Karpas-422 (cell line): ENCODE results near the gene GAD2. TPM values are rescaled to one million over a fixed set of nuclear protein-coding genes. Genes with fewer than 3 reads are reported as not detected.
"Not testable (repeated sequence)": the region's sequence is repeated elsewhere in the genome, so short reads cannot be mapped to it uniquely, and the experiment has no call there.

Source experiments
- DNase-seq: peaks from one replicate; pipeline ENCODE4 v3.0.0-alpha.2; 2015
- H2AFZ ChIP-seq: fragments of 200-600 bp; sonication (generic); 2 replicates; pipeline ENCODE4 v1.6.1; 2014; ENCODE audit warnings: antibody characterized with exemption, low read length, mixed read lengths
- H3K27ac ChIP-seq: fragments of 200-600 bp; sonication (generic); 2 replicates; pipeline ENCODE4 v1.5.1; 2014; ENCODE audit warnings: mild to moderate bottlenecking, low read length, moderate library complexity
- H3K27me3 ChIP-seq: fragments of 200-600 bp; sonication (generic); 2 replicates; pipeline ENCODE4 v1.6.1; 2014; ENCODE audit warnings: low read length, mixed read lengths
- H3K36me3 ChIP-seq: fragments of 200-600 bp; sonication (generic); 2 replicates; pipeline ENCODE4 v1.6.1; 2014; ENCODE audit warnings: low read length, mixed read lengths; ENCODE audit not compliant: insufficient read depth
- H3K4me1 ChIP-seq: fragments of 200-600 bp; sonication (generic); 2 replicates; pipeline ENCODE4 v1.6.1; 2014; ENCODE audit warnings: mild to moderate bottlenecking, low read length, mixed read lengths
- H3K4me2 ChIP-seq: fragments of 200-600 bp; sonication (generic); 2 replicates; pipeline ENCODE4 v1.6.1; 2014; ENCODE audit warnings: low read length, low read depth, mild to moderate bottlenecking; ENCODE audit not compliant: poor library complexity, severe bottlenecking
- H3K4me3 ChIP-seq: fragments of 200-600 bp; sonication (generic); 2 replicates; pipeline ENCODE4 v1.5.1; 2014; ENCODE audit warnings: mild to moderate bottlenecking, antibody characterized with exemption, low read length, mixed read lengths
- H3K79me2 ChIP-seq: fragments of 200-600 bp; sonication (generic); 2 replicates; pipeline ENCODE4 v1.6.1; 2014; ENCODE audit warnings: mild to moderate bottlenecking, low read length, mixed read lengths
- H3K9ac ChIP-seq: fragments of 200-600 bp; sonication (generic); 2 replicates; pipeline ENCODE4 v1.6.0; 2014; ENCODE audit warnings: low read length
- H3K9me2 ChIP-seq: fragments of 200-600 bp; sonication (generic), shearing (Covaris generic); replicated peaks from 2 replicates; pipeline ENCODE4 v1.6.0; 2014; ENCODE audit warnings: mild to moderate bottlenecking, low read length, moderate library complexity; ENCODE audit not compliant: insufficient read depth
- H3K9me3 ChIP-seq: fragments of 300-700, 200-600 bp; sonication (generic); 2 replicates; pipeline ENCODE4 v1.6.1; 2014; ENCODE audit warnings: low read length, mixed read lengths
- H4K20me1 ChIP-seq: fragments of 200-600 bp; sonication (generic); 2 replicates; pipeline ENCODE4 v1.6.1; 2014; ENCODE audit warnings: mild to moderate bottlenecking, antibody characterized with exemption, low read length, low read depth; ENCODE audit not compliant: insufficient read depth
- total RNA-seq: library from RNA; depleted of rRNA; stranded (reverse); fragments of >200 nt; shearing (Covaris generic); gene quantifications from 2 replicates; pipeline ENCODE4 v1.2.3, GENCODE V29; 2014; ENCODE audit warnings: low replicate concordance

GAD2 gene
- total RNA-seq, 1 experiment from 2014 or later, result not detected

DNA sequence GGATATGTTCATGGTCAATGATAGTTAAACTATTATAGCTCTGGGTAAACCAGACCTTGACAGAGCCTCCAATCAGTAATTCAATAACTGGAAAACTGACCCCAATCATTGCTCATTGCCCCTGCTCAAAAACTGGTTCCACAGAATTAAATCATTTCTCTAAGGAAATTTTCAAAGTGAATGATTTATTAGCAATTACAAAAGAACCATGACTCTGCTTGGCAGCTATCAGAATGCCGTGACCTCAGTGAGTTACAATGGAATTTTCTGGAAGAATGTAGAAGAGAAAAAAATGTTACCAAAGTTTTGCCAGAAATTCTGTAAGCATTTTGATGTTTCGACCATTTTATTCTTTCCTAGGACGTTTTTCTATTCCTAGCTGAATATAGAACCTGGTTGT, 114.8 kb downstream of the GAD2 start:
- no peak overlapping the region for H3K4me2 ChIP-seq
- H3K9me3 ChIP-seq, result peaks cover 5% of the 10 kb centered on the region; the same call in 1 of the 2 replicates
- no peaks in the 10 kb centered on the region for H3K9me2 ChIP-seq
- no peak overlapping the region for H3K4me3 ChIP-seq
- no peak overlapping the region for H2AFZ ChIP-seq
- no peaks in the 10 kb centered on the region for H3K36me3 ChIP-seq
- H4K20me1 ChIP-seq, result no peaks in the 10 kb centered on the region
- peaks cover 21% of the 10 kb centered on the region for H3K4me1 ChIP-seq
- DNase-seq, result no peak
- no peak overlapping the region for H3K9ac ChIP-seq
- H3K27me3 ChIP-seq, result no peaks in the 10 kb centered on the region
- no peaks in the 10 kb centered on the region for H3K79me2 ChIP-seq
- no peak overlapping the region for H3K27ac ChIP-seq

- Histone ChIP-seq H3K9me3 (peaks cover 5% of the 10 kb centered on the region; the same call in 1 of the 2 replicates), H3K79me2 (no peaks in the 10 kb centered on the region), H3K9me2 (no peaks in the 10 kb centered on the region), H2AFZ (no peak overlapping the region), H4K20me1 (no peaks in the 10 kb centered on the region), H3K27ac (no peak overlapping the region), H3K36me3 (no peaks in the 10 kb centered on the region), H3K9ac (no peak overlapping the region), H3K27me3 (no peaks in the 10 kb centered on the region), H3K4me1 (peaks cover 11% of the 10 kb centered on the region), H3K4me3 (no peak overlapping the region), H3K4me2 (no peak overlapping the region)
- peak; percentile 54 for DNase-seq
Observed at GRCh38 chr10:26334232-26334931, 117.8 kb downstream of the GAD2 start.

GRCh38 chr10:26334932-26335573, 118.5 kb downstream of the GAD2 start:
- Histone ChIP-seq H4K20me1 (no peaks in the 10 kb centered on the region), H3K4me3 (peak overlapping the region; percentile 65), H3K27ac (0 out of 2 replicates have a peak overlapping the region, but pooled peaks have one; percentile 0), H3K4me1 (peaks cover 11% of the 10 kb centered on the region), H3K9me3 (peaks cover 5% of the 10 kb centered on the region; the same call in 1 of the 2 replicates), H3K79me2 (no peaks in the 10 kb centered on the region), H3K27me3 (no peaks in the 10 kb centered on the region), H3K36me3 (no peaks in the 10 kb centered on the region), H3K9me2 (no peaks in the 10 kb centered on the region), H2AFZ (peak overlapping the region; percentile 98), H3K9ac (peak overlapping the region; percentile 61), H3K4me2 (peak overlapping the region; percentile 77)
- DNase-seq, result peak; percentile 93

- H3K27ac ChIP-seq, result 0 out of 2 replicates have a peak overlapping the region, but pooled peaks have one; percentile 0
- H3K9ac ChIP-seq, result peak overlapping the region; percentile 61
- peak; percentile 65 for DNase-seq
Observed at GRCh38 chr10:26335574-26336093, 119.1 kb downstream of the GAD2 start.

DNA sequence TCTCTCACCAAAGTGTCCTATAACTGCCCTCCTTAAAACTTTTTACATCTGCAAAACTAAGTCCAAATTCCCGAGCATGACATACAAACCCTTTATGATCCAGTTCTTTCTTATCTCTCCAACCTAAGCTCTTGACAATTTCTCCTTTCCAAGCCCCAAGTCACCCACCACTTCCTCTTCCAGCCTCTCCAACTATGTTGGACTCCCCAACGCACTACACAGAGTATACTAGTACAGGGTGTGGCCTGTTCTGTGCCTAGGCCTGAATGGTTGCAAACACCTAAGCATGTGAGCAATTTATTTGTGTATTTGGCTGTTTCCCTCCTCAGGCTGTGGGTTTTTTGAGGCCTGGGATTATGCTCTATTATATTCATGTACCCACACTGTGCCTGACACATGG, 120.4 kb downstream of the GAD2 start:
- Histone ChIP-seq H3K4me3 (no peak overlapping the region), H3K79me2 (no peaks in the 10 kb centered on the region), H3K4me1 (peaks cover 11% of the 10 kb centered on the region), H3K27me3 (no peaks in the 10 kb centered on the region), H3K36me3 (no peaks in the 10 kb centered on the region), H3K9ac (no peak overlapping the region), H4K20me1 (no peaks in the 10 kb centered on the region), H2AFZ (no peak overlapping the region), H3K4me2 (no peak overlapping the region), H3K9me3 (peaks cover 5% of the 10 kb centered on the region; the same call in 1 of the 2 replicates), H3K9me2 (no peaks in the 10 kb centered on the region), H3K27ac (no peak overlapping the region)
- no peak for DNase-seq

More at GRCh38 chr10:26335574-26336093, 119.1 kb downstream of the GAD2 start:
- no peaks in the 10 kb centered on the region for H3K9me2 ChIP-seq
- no peaks in the 10 kb centered on the region for H4K20me1 ChIP-seq
- no peaks in the 10 kb centered on the region for H3K36me3 ChIP-seq
- H3K4me3 ChIP-seq, result peak overlapping the region; percentile 65
- peaks cover 5% of the 10 kb centered on the region; the same call in 1 of the 2 replicates for H3K9me3 ChIP-seq
- no peaks in the 10 kb centered on the region for H3K27me3 ChIP-seq
- peak overlapping the region; percentile 77 for H3K4me2 ChIP-seq
- H3K4me1 ChIP-seq, result peaks cover 11% of the 10 kb centered on the region
- H3K79me2 ChIP-seq, result no peaks in the 10 kb centered on the region
- peak overlapping the region; percentile 98 for H2AFZ ChIP-seq

GRCh38 chr10:26341701-26342100, 125.1 kb downstream of the GAD2 start:
- Histone ChIP-seq H3K4me2 (no peak overlapping the region), H2AFZ (no peak overlapping the region), H3K9me2 (no peaks in the 10 kb centered on the region), H3K9ac (no peak overlapping the region), H3K9me3 (no peaks in the 10 kb centered on the region), H3K4me3 (no peak overlapping the region), H3K27ac (no peak overlapping the region), H4K20me1 (no peaks in the 10 kb centered on the region), H3K79me2 (no peaks in the 10 kb centered on the region), H3K36me3 (no peaks in the 10 kb centered on the region), H3K4me1 (no peaks in the 10 kb centered on the region), H3K27me3 (no peaks in the 10 kb centered on the region)
- DNase-seq, result no peak

- not testable (repeated sequence) for H3K36me3 ChIP-seq, H3K79me2 ChIP-seq, H4K20me1 ChIP-seq, H3K9ac ChIP-seq, H3K9me3 ChIP-seq, H2AFZ ChIP-seq, DNase-seq, H3K4me3 ChIP-seq, H3K9me2 ChIP-seq, H3K27me3 ChIP-seq, H3K4me2 ChIP-seq, H3K27ac ChIP-seq
- peaks cover 11% of the 10 kb centered on the region for H3K4me1 ChIP-seq
Observed at GRCh38 chr10:26348821-26349417, 132.3 kb downstream of the GAD2 start.
